CD4-positive, alpha-beta T cell (primary cell): Measurements from ENCODE around the gene SOX1. TPM values are rescaled to one million over a fixed set of nuclear protein-coding genes. Genes with fewer than 3 reads are reported as not detected.
A peak's percentile ranks its signal among the peaks of the same experiment; 100 is the strongest.

Source experiments
- ATAC-seq: fragments of 200-7000 bp; cut with Tn5 transposase; one replicate; pipeline ENCODE4 v1.10.0; 2022; ENCODE audit warnings: mild to moderate bottlenecking; ENCODE audit not compliant: poor library complexity
- CTCF ChIA-PET: fragments of 350-600 bp; sonication (Branson Sonifier 250); formaldehyde crosslinking; loops from one replicate; lab custom pipeline; 2021; ENCODE audit warnings: antibody characterized with exemption, inconsistent platforms; lab: Charles Lee
- POLR2A ChIA-PET: fragments of 350-600 bp; sonication (Branson Sonifier 250); formaldehyde crosslinking; loops from one replicate; lab custom pipeline; 2021; ENCODE audit warnings: antibody characterized with exemption, inconsistent platforms; lab: Charles Lee
- DNase-seq, 14 experiments: peaks; one replicate each; pipeline ENCODE4 v3.0.0-alpha.2; 2013 to 2020; ENCODE audit warnings: mixed read lengths in 2 of 14
- H3K27ac ChIP-seq, 2 donors: one replicate each; pipeline versions ENCODE4 v1.5.1 to v1.7.0; 2013; ENCODE audit warnings: low read length in 2 of 2, low read depth in 1 of 2, mild to moderate bottlenecking in 1 of 2
- H3K27me3 ChIP-seq, 2 experiments: 1 replicate in 1 of 2; 2 replicates in 1 of 2; pipeline versions ENCODE4 v1.6.1 to v1.7.0; 2013; ENCODE audit warnings: low read length in 2 of 2, control low read depth in 1 of 2, mild to moderate bottlenecking in 1 of 2, moderate library complexity in 1 of 2; ENCODE audit not compliant: insufficient read depth in 2 of 2, control insufficient read depth in 1 of 2
- H3K36me3 ChIP-seq: one replicate; pipeline ENCODE4 v1.6.1; 2013; ENCODE audit warnings: low read length, control low read depth; ENCODE audit not compliant: insufficient read depth
- H3K4me1 ChIP-seq: one replicate; pipeline ENCODE4 v1.6.1; 2013; ENCODE audit warnings: low read length, control low read depth; ENCODE audit not compliant: insufficient read depth
- H3K4me3 ChIP-seq: one replicate; pipeline ENCODE4 v1.5.1; 2013; ENCODE audit warnings: mild to moderate bottlenecking, low read length, moderate library complexity
- H3K9me3 ChIP-seq, 2 experiments: 1 replicate in 1 of 2; 2 replicates in 1 of 2; pipeline versions ENCODE4 v1.6.1 to v1.7.0; 2013; ENCODE audit warnings: low read length in 2 of 2, mild to moderate bottlenecking in 2 of 2, control low read depth in 1 of 2, moderate library complexity in 1 of 2; ENCODE audit not compliant: control insufficient read depth in 1 of 2, insufficient read depth in 1 of 2
- H3K27ac Mint-ChIP-seq: one replicate; pipeline ENCODE4 v1.8.0; 2020; ENCODE audit warnings: mixed read lengths
- H3K27me3 Mint-ChIP-seq: one replicate; pipeline ENCODE4 v1.8.0; 2021; ENCODE audit warnings: mixed read lengths
- H3K36me3 Mint-ChIP-seq: one replicate; pipeline ENCODE4 v1.8.0; 2021; ENCODE audit warnings: low read depth, mixed read lengths
- H3K4me1 Mint-ChIP-seq: one replicate; pipeline ENCODE4 v1.8.0; 2021; ENCODE audit warnings: low read depth, mixed read lengths
- H3K4me3 Mint-ChIP-seq: one replicate; pipeline ENCODE4 v1.8.0; 2020; ENCODE audit warnings: mild to moderate bottlenecking, mixed read lengths
- H3K9me3 Mint-ChIP-seq: one replicate; pipeline ENCODE4 v1.8.0; 2020; ENCODE audit warnings: mixed read lengths
- intact Hi-C, 2 experiments: fragments of 100-400 bp; cut with DNase I in 1 of 2; cut with micrococcal nuclease in 1 of 2; formaldehyde crosslinking; loops; one replicate each; pipeline versions ENCODE4 v1.15.1 to v1.9.0; 2023 to 2025; cut with DNase I, micrococcal nuclease
- total RNA-seq, 174 experiments: library from RNA in 2 of 174; stranded (reverse) in 2 of 174; gene quantifications; one replicate each; pipeline ENCODE4 v1.2.3 and lab custom pipeline; 2021 to 2026
- TF ChIP-seq, protein P1 (sequence below): fragments of 200-600 bp; IDR thresholded peaks from one replicate; pipeline ENCODE4 v1.8.0; 2022; ENCODE audit warnings: antibody characterized with exemption, mild to moderate bottlenecking

The SOX1 gene
- total RNA-seq, 2 experiments from 2014 or later = not detected

- POLR2A ChIA-PET = no interaction called here
- intact Hi-C loops = no loop called here
- peaks cover 11 to 47% of the 10 kb centered on the region in 2 experiments for H3K9me3 ChIP-seq
- no peaks in the 10 kb centered on the region for H3K36me3 ChIP-seq
- Mint-ChIP-seq H3K36me3 (peaks cover 14% of the 10 kb centered on the region), H3K4me3 (peak overlapping the region; percentile 75), H3K4me1 (peaks cover 15% of the 10 kb centered on the region), H3K27me3 (peaks cover 64% of the 10 kb centered on the region), H3K9me3 (no peaks in the 10 kb centered on the region), H3K27ac (peak overlapping the region; percentile 39)
- no peak overlapping the region for H3K4me3 ChIP-seq
- no peak for DNase-seq
- H3K27ac ChIP-seq = no peak overlapping the region
- ATAC-seq = no peak
- H3K27me3 ChIP-seq = peaks cover 58 to 73% of the 10 kb centered on the region in 2 experiments
- peaks cover 14% of the 10 kb centered on the region for H3K4me1 ChIP-seq
- TF ChIP-seq, protein P1, sequence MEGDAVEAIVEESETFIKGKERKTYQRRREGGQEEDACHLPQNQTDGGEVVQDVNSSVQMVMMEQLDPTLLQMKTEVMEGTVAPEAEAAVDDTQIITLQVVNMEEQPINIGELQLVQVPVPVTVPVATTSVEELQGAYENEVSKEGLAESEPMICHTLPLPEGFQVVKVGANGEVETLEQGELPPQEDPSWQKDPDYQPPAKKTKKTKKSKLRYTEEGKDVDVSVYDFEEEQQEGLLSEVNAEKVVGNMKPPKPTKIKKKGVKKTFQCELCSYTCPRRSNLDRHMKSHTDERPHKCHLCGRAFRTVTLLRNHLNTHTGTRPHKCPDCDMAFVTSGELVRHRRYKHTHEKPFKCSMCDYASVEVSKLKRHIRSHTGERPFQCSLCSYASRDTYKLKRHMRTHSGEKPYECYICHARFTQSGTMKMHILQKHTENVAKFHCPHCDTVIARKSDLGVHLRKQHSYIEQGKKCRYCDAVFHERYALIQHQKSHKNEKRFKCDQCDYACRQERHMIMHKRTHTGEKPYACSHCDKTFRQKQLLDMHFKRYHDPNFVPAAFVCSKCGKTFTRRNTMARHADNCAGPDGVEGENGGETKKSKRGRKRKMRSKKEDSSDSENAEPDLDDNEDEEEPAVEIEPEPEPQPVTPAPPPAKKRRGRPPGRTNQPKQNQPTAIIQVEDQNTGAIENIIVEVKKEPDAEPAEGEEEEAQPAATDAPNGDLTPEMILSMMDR = no peak
- CTCF ChIA-PET = no interaction called here
These were observed 1.7 kb downstream of the SOX1 start for GRCh38 chr13:112068540-112069060.

DNA sequence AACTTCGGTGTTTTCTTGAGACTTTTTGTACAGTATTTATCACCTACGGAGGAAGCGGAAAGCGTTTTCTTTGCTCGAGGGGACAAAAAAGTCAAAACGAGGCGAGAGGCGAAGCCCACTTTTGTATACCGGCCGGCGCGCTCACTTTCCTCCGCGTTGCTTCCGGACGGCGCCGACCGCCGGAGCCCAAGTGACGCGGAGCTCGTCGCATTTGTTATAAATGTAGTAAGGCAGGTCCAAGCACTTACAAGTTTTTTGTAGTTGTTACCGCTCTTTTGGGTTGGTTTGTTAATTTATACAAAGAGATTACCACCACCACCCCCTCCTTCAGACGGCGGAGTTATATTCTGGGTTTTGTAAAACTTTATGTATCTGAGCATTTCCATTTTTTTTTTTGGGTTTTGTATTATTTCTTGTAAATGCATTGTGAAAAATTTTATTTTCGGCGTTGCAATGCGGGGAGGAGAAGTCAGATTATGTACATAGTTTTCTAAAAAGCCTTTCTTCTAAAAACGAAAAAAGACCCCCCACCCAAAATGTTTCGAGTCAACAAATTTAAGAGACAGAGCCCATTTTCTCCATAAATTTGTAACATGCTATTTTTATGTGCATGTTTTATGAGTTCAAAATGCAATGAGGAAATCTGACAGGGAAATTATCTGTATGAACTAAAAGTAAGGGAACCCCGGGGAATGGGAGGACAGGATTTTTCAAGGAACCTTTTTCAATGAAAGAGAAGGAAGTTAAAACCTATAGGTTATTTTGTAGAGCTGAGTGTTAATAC lies 2.3 kb downstream of the SOX1 start:
- POLR2A ChIA-PET = no interaction called here
- no peaks in the 10 kb centered on the region for H3K36me3 ChIP-seq
- Mint-ChIP-seq H3K27ac (peak overlapping the region; percentile 39), H3K9me3 (no peaks in the 10 kb centered on the region), H3K36me3 (peaks cover 14% of the 10 kb centered on the region), H3K4me3 (peak overlapping the region; percentile 75), H3K4me1 (peaks cover 15% of the 10 kb centered on the region), H3K27me3 (peaks cover 64% of the 10 kb centered on the region)
- peaks cover 14% of the 10 kb centered on the region for H3K4me1 ChIP-seq
- no peak overlapping the region for H3K27ac ChIP-seq
- peaks cover 11 to 51% of the 10 kb centered on the region in 2 experiments for H3K9me3 ChIP-seq
- no peak for DNase-seq
- no peak overlapping the region for H3K4me3 ChIP-seq
- TF ChIP-seq, protein P1 = no peak
- no peak for ATAC-seq
- CTCF ChIA-PET = no interaction called here
- peaks cover 57 to 73% of the 10 kb centered on the region in 2 experiments for H3K27me3 ChIP-seq
- intact Hi-C loops = no loop called here

DNA sequence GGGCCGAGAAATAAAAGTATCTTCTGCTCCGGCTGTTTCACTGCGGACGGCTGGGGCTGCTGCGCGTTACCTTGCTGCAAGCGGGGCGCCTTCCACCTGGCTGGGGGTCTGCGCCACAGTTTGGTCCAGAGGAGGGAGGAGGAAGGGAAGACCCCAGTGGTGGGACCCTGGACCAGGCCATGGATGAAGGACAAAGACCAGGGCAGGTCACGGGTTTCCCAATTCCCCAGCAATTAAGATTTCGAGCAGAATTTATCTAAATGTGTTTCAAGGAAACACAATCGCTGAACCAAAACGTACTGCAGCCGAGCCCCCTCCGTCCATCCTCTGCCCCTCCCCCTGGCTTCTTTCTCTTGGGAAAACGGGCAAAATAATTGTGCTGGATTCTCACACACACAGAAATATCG lies 2.9 kb downstream of the SOX1 start:
- peaks cover 14% of the 10 kb centered on the region for H3K4me1 ChIP-seq
- H3K4me1 Mint-ChIP-seq = peaks cover 21% of the 10 kb centered on the region
- intact Hi-C loops = no loop called here
- no peak overlapping the region for H3K4me3 ChIP-seq
- H3K9me3 Mint-ChIP-seq = no peaks in the 10 kb centered on the region
- CTCF ChIA-PET = no interaction called here
- H3K27ac Mint-ChIP-seq = peak overlapping the region; percentile 39
- no peak overlapping the region for H3K4me3 Mint-ChIP-seq
- TF ChIP-seq, protein P1 = no peak
- POLR2A ChIA-PET = no interaction called here
- no peak for DNase-seq
- H3K27me3 Mint-ChIP-seq = peaks cover 64% of the 10 kb centered on the region
- H3K36me3 ChIP-seq = no peaks in the 10 kb centered on the region
- ATAC-seq = no peak
- peaks cover 11 to 54% of the 10 kb centered on the region in 2 experiments for H3K9me3 ChIP-seq
- peaks cover 14% of the 10 kb centered on the region for H3K36me3 Mint-ChIP-seq
- H3K27ac ChIP-seq = no peak overlapping the region
- H3K27me3 ChIP-seq = peaks cover 57 to 73% of the 10 kb centered on the region in 2 experiments
